HepG2 (cell line): Measurements from ENCODE around the gene TKFC. TPM values are rescaled to one million over a fixed set of nuclear protein-coding genes. Genes with fewer than 3 reads are reported as not detected.

ENCODE experiments used
- ATAC-seq: fragments of 200-7000 bp; cut with Tn5 transposase; 3 replicates; pipeline ENCODE4 v1.9.1; 2020; ENCODE audit warnings: mild to moderate bottlenecking, moderate library complexity
- BruUV-seq: library from RNA; stranded (reverse); fragments of 400-500 nt; replicated peaks from 2 replicates; lab custom pipeline; 2021; lab: Mats Ljungman, UMichigan
- CTCF ChIA-PET: fragments of 300-600 bp; formaldehyde crosslinking; extraction: SDS; loops from one replicate; lab custom pipeline; 2021; ENCODE audit warnings: low total read pairs, inconsistent platforms, low intra/inter-chr PET ratio; lab: Yijun Ruan, JAX
- POLR2A ChIA-PET: fragments of 350-600 bp; sonication (Branson Sonifier 250); formaldehyde crosslinking; loops from one replicate; lab custom pipeline; 2020; ENCODE audit warnings: antibody characterized with exemption, inconsistent platforms; lab: Yijun Ruan, JAX
- DNase-seq: peaks from one replicate; pipeline ENCODE4 v3.0.0-alpha.2; 2015; ENCODE audit warnings: low spot score
- FAIRE-seq: peaks from 3 replicates; lab custom pipeline; 2011; peaks lifted over from hg19 to GRCh38; lab: Jason Lieb, UNC
- H2AFZ ChIP-seq: one replicate; pipeline ENCODE4 v1.6.1; 2011; ENCODE audit warnings: low read length, inconsistent platforms
- H3K27ac ChIP-seq: fragments of 300-600 bp; 3 replicates; pipeline ENCODE4 v1.8.0; 2011; ENCODE audit warnings: mixed run types, mild to moderate bottlenecking, mixed read lengths, low read length, inconsistent platforms; ENCODE audit not compliant: insufficient read depth; ENCODE audit errors: extremely low read length
- H3K27me3 ChIP-seq, 2 experiments: fragments of 200-600 bp in 1 of 2; 2 replicates in 1 of 2; 3 replicates in 1 of 2; pipeline versions ENCODE4 v1.6.0 to v1.8.0; 2011; ENCODE audit warnings: low read length in 2 of 2, mild to moderate bottlenecking in 2 of 2, moderate library complexity in 2 of 2, inconsistent platforms in 1 of 2; ENCODE audit not compliant: insufficient read depth in 2 of 2, control insufficient read depth in 1 of 2
- H3K36me3 ChIP-seq, 2 experiments: fragments of 200-600 bp in 1 of 2; replicated peaks in 1 of 2; 2 replicates in 1 of 2; 3 replicates in 1 of 2; pipeline versions ENCODE4 v1.5.1 to v1.8.0; 2011; ENCODE audit warnings: low read length in 2 of 2, inconsistent platforms in 1 of 2; ENCODE audit not compliant: insufficient read depth in 2 of 2, control insufficient read depth in 1 of 2
- H3K4me1 ChIP-seq: 2 replicates; pipeline ENCODE4 v1.5.1; 2012; ENCODE audit warnings: low read length, inconsistent platforms; ENCODE audit not compliant: insufficient read depth
- H3K4me2 ChIP-seq: 2 replicates; pipeline ENCODE4 v1.6.0; 2011; ENCODE audit warnings: low read depth, low read length, inconsistent platforms
- H3K4me3 ChIP-seq, 3 experiments: fragments of 200-600 bp in 1 of 3; sonication (generic), shearing (Covaris generic) in 1 of 3; replicated peaks in 1 of 3; 2 replicates each; pipeline ENCODE4 v1.5.1; 2011 to 2016; ENCODE audit warnings: low read length in 3 of 3, inconsistent platforms in 2 of 3, low read depth in 2 of 3, mild to moderate bottlenecking in 2 of 3, control low read depth in 1 of 3, mixed read lengths in 1 of 3; ENCODE audit not compliant: insufficient read depth in 1 of 3
- H3K79me2 ChIP-seq: one replicate; pipeline ENCODE4 v1.6.1; 2011; ENCODE audit warnings: low read length, inconsistent platforms; ENCODE audit not compliant: insufficient read depth
- H3K9ac ChIP-seq: 2 replicates; pipeline ENCODE4 v1.6.0; 2011; ENCODE audit warnings: mild to moderate bottlenecking, low read depth, low read length, inconsistent platforms; ENCODE audit not compliant: insufficient read depth
- H3K9me3 ChIP-seq: 2 replicates; pipeline ENCODE4 v1.5.1; 2012; ENCODE audit warnings: mild to moderate bottlenecking, low read length
- H4K20me1 ChIP-seq: 2 replicates; pipeline ENCODE4 v1.6.0; 2011; ENCODE audit warnings: inconsistent platforms, mild to moderate bottlenecking, low read length, moderate library complexity; ENCODE audit not compliant: insufficient read depth
- ATF7 ChIP-seq, 2 experiments: fragments of 450-650 bp in 1 of 2; sonication (generic) in 1 of 2; formaldehyde crosslinking in 1 of 2; IDR thresholded peaks; 2 replicates each; pipeline versions ENCODE4 v1.4.0 to v1.6.1; 2016 to 2020; ENCODE audit warnings: antibody characterized with exemption in 1 of 2, mild to moderate bottlenecking in 1 of 2, missing genetic modification reagents in 1 of 2
- CHD2 ChIP-seq: IDR thresholded peaks from 2 replicates; pipeline ENCODE4 v1.6.1; 2011; ENCODE audit warnings: low read depth, low read length, improper control_type of control experiment
- MAF1 ChIP-seq: sonication (generic); formaldehyde crosslinking; IDR thresholded peaks from 2 replicates; pipeline ENCODE4 v1.5.0; 2020; ENCODE audit warnings: missing genetic modification reagents, borderline replicate concordance
- RBAK ChIP-seq: sonication (generic); formaldehyde crosslinking; IDR thresholded peaks from 2 replicates; pipeline ENCODE4 v1.5.1; 2020; ENCODE audit warnings: mild to moderate bottlenecking, missing genetic modification reagents
- REST ChIP-seq, 2 experiments: IDR thresholded peaks; 2 replicates each; pipeline ENCODE4 v1.6.1; 2011 to 2012; ENCODE audit warnings: low read length in 2 of 2, borderline replicate concordance in 1 of 2, low read depth in 1 of 2, mild to moderate bottlenecking in 1 of 2, moderate library complexity in 1 of 2
- ZBTB26 ChIP-seq: IDR thresholded peaks from 2 replicates; pipeline ENCODE4 v1.6.1; 2016; ENCODE audit warnings: missing compliant biosample characterization, missing genetic modification reagents, borderline replicate concordance
- ZBTB46 ChIP-seq: sonication (generic); formaldehyde crosslinking; IDR thresholded peaks from 2 replicates; pipeline ENCODE4 v1.4.0; 2020; ENCODE audit warnings: mild to moderate bottlenecking, missing genetic modification reagents, borderline replicate concordance
- ZNF264 ChIP-seq: sonication (generic); formaldehyde crosslinking; IDR thresholded peaks from 2 replicates; pipeline ENCODE4 v1.4.0; 2020; ENCODE audit warnings: missing genetic modification reagents
- WGBS: methylation state at CpG from one replicate; pipeline ENCODE4 v1.1.6; 2017; ENCODE audit warnings: low lambda C conversion rate; 5-methylcytosine and 5-hydroxymethylcytosine counted together
- in situ Hi-C: cut with HindIII; loops from 2 replicates; pipeline ENCODE4 v1.10.0; 2017; ENCODE audit warnings: low pct_unique_long_range_greater_than_20kb; ENCODE audit not compliant: extremely low pct_ligation_motif_present
- intact Hi-C: fragments of 100-400 bp; cut with micrococcal nuclease; formaldehyde crosslinking; loops from one replicate; pipeline ENCODE4 v1.10.0; 2022; ENCODE audit not compliant: unreplicated experiment
- polyA plus RNA-seq, 8 experiments: library from polyadenylated mRNA; depleted of rRNA in 3 of 8; stranded (reverse) in 7 of 8; unstranded in 1 of 8; fragments of >200 nt; fragmentation: Illumina TruSeq in 4 of 8; extraction: Trizol in 4 of 8; gene quantifications; 2 replicates each; pipeline versions ENCODE4 v1.2.1 to v1.2.3, GENCODE V29; 2011 to 2016; ENCODE audit warnings: low read depth in 4 of 8, missing spikeins in 1 of 8, mixed read lengths in 1 of 8; ENCODE audit not compliant: insufficient read depth in 1 of 8
- total RNA-seq, 5 experiments: library from RNA; depleted of rRNA; stranded (reverse); fragments of >200 nt; fragmentation: Illumina TruSeq; extraction: Trizol; gene quantifications; 2 replicates each; pipeline ENCODE4 v1.2.3, GENCODE V29; 2016; ENCODE audit warnings: low read depth in 1 of 5

Gene TKFC
- total and polyA plus RNA-seq, 2 of the 13 experiments (the other 11 are each of a cell fraction or from before 2014, with no cell fraction given) = 147 to 197 TPM

GRCh38 chr11:61305417-61305816 is 27.6 kb upstream of the TKFC start (continued):
- TF ChIP-seq CHD2 (no peak), RBAK (CRISPR knock-in tag) (no peak), ZBTB46 (no peak)

GRCh38 chr11:61306221-61306620 is 26.8 kb upstream of the TKFC start:
- CTCF ChIA-PET = no interaction called here

GRCh38 chr11:61307354-61307753 is 25.7 kb upstream of the TKFC start:
- in situ Hi-C loops = no loop called here
- intact Hi-C loops = no loop called here
- Histone ChIP-seq H3K79me2 (peaks cover 3% of the 10 kb centered on the region), H3K27ac (no peak overlapping the region), H2AFZ (no peak overlapping the region), H3K9ac (no peak overlapping the region), H4K20me1 (0 out of 2 replicates have a peak, but pooled peaks cover 6% of the 10 kb centered on the region), H3K4me3 (no peak overlapping the region), H3K4me2 (no peak overlapping the region), H3K9me3 (no peaks in the 10 kb centered on the region), H3K36me3 (peaks cover 55 to 94% of the 10 kb centered on the region in 2 experiments), H3K27me3 (no peaks in the 10 kb centered on the region), H3K4me1 (no peaks in the 10 kb centered on the region)
- no TSS peak for BruUV-seq
- TF ChIP-seq REST (IDR thresholded peaks at IDR 0.05; ENCODE audit: borderline replicate concordance in 1 of 2, low read depth in 1 of 2, low read length in 2 of 2) (peak in 1 of 2 experiments; percentile 80; a peak in 3 of 4 replicates), ZBTB26 (CRISPR knock-in tag) (no peak), ATF7 (IDR thresholded peaks at IDR 0.05) (0 out of 2 replicates have a peak, but pooled peaks have one; percentile 7), ATF7 (CRISPR knock-in tag; IDR thresholded peaks at IDR 0.05) (no peak), MAF1 (CRISPR knock-in tag) (no peak)
- FAIRE-seq (no peak), ATAC-seq (no peak), DNase-seq (no peak)
- WGBS = 92% methylated on average over 1 of the region's 1 CpG
- ChIA-PET CTCF (no interaction called here), POLR2A (no interaction called here)

More at GRCh38 chr11:61306221-61306620, 26.8 kb upstream of the TKFC start:
- in situ Hi-C loops = no loop called here
- no peak overlapping the region for H3K27ac ChIP-seq
- no peaks in the 10 kb centered on the region for H3K4me1 ChIP-seq
- no peak for FAIRE-seq
- no peak for TF ChIP-seq ZNF264 (CRISPR knock-in tag)
- TF ChIP-seq, all 625 proteins: peak for 0
- Histone ChIP-seq H3K4me2 (no peak overlapping the region), H3K79me2 (peaks cover 3% of the 10 kb centered on the region), H3K36me3 (peaks cover 54 to 94% of the 10 kb centered on the region in 2 experiments), H4K20me1 (0 out of 2 replicates have a peak, but pooled peaks cover 2% of the 10 kb centered on the region), H3K9me3 (no peaks in the 10 kb centered on the region), H3K9ac (no peak overlapping the region), H2AFZ (no peak overlapping the region), H3K27me3 (no peaks in the 10 kb centered on the region), H3K4me3 (no peak overlapping the region)
- POLR2A ChIA-PET = no interaction called here
- ATAC-seq = no peak
- 100% methylated on average over 1 of the region's 1 CpG for WGBS
- intact Hi-C loops = no loop called here
- DNase-seq = no peak
- no TSS peak for BruUV-seq
